Stomach (tissue), 9 donors: ENCODE results near the gene BCAS1. TPM values are rescaled to one million over a fixed set of nuclear protein-coding genes. Genes with fewer than 3 reads are reported as not detected.

Source experiments
- DNase-seq, 2 donors: peaks; one replicate each; pipeline versions ENCODE4 v3.0.0 to v3.0.0-alpha.2; 2013 to 2019
- H3K27ac ChIP-seq, 5 donors: fragments of 200-600 bp in 4 of 5; sonication (generic) in 4 of 5; one replicate each; pipeline ENCODE4 v1.5.1; 2013 to 2019; ENCODE audit warnings: mild to moderate bottlenecking in 1 of 5, moderate library complexity in 1 of 5
- H3K27me3 ChIP-seq, 3 donors: fragments of 200-600 bp; sonication (generic); one replicate each; pipeline ENCODE4 v1.5.1; 2017 to 2019; ENCODE audit warnings: mixed run types in 1 of 3
- H3K36me3 ChIP-seq, 4 donors: fragments of 200-600 bp; sonication (generic); 1 replicate in 3 of 4; 2 replicates in 1 of 4; pipeline ENCODE4 v1.5.1; 2016 to 2019
- H3K4me1 ChIP-seq, 4 donors: fragments of 200-600 bp; sonication (generic); one replicate each; pipeline ENCODE4 v1.5.1; 2016 to 2019
- H3K4me3 ChIP-seq, 4 donors: fragments of 200-600 bp; sonication (generic) in 3 of 4; one replicate each; pipeline ENCODE4 v1.5.1; 2016 to 2019; ENCODE audit warnings: mild to moderate bottlenecking in 1 of 4
- H3K9me3 ChIP-seq, 4 donors: fragments of 200-600 bp; sonication (generic); one replicate each; pipeline ENCODE4 v1.5.1; 2016 to 2019
- EP300 ChIP-seq: sonication (generic); formaldehyde crosslinking; IDR thresholded peaks from one replicate; pipeline ENCODE4 v1.6.1; 2017; ENCODE audit warnings: antibody characterized with exemption
- POLR2A ChIP-seq, 4 donors: fragments of 450-650 bp; IDR thresholded peaks; one replicate each; pipeline ENCODE4 v1.6.1; 2016; ENCODE audit warnings: antibody characterized with exemption in 4 of 4, control low read depth in 2 of 4, mild to moderate bottlenecking in 1 of 4, moderate library complexity in 1 of 4
- POLR2AphosphoS5 ChIP-seq, 3 donors: sonication (generic); formaldehyde crosslinking; IDR thresholded peaks; one replicate each; pipeline ENCODE4 v1.6.1; 2016; ENCODE audit warnings: antibody characterized with exemption in 3 of 3
- WGBS, 5 donors: extraction: QIAGEN DNeasy Blood & Tissue Kit in 3 of 5; methylation state at CpG; one replicate each; pipeline versions ENCODE4 v1.1.5 to v1.1.7; 2013 to 2018; 5-methylcytosine and 5-hydroxymethylcytosine counted together
- intact Hi-C: fragments of 100-400 bp; cut with DNase I; formaldehyde crosslinking; loops from one replicate; pipeline ENCODE4 v1.15.1; 2023; ENCODE audit warnings: low total_unique reads
- polyA plus RNA-seq, 3 donors: library from polyadenylated mRNA; stranded (reverse); fragments of 200-250 nt; gene quantifications; one replicate each; pipeline ENCODE4 v1.2.3, GENCODE V29; 2013
- total RNA-seq, 5 donors: library from RNA; depleted of rRNA; stranded (reverse); fragments of >200 nt; gene quantifications; one replicate each; pipeline versions ENCODE4 v1.1.0 to v1.2.3, GENCODE V29; 2014 to 2016
- TF ChIP-seq, protein P1 (sequence below), 7 experiments: fragments of 450-650 bp in 4 of 7; fragments of 200-600 bp in 3 of 7; sonication (generic) in 3 of 7; IDR thresholded peaks; one replicate each; pipeline ENCODE4 v1.5.1; 2016 to 2019; ENCODE audit warnings: antibody characterized with exemption in 7 of 7, control low read depth in 2 of 7, mild to moderate bottlenecking in 1 of 7
- donor health status: healthy with polysubstance abuse.
- donor health status: Bipolar disorder and iron deficiency.
- donor health status: healthy.

The BCAS1 gene
- total and polyA plus RNA-seq, 8 donors = 6.3 to 145 (median 84.6) TPM

DNA sequence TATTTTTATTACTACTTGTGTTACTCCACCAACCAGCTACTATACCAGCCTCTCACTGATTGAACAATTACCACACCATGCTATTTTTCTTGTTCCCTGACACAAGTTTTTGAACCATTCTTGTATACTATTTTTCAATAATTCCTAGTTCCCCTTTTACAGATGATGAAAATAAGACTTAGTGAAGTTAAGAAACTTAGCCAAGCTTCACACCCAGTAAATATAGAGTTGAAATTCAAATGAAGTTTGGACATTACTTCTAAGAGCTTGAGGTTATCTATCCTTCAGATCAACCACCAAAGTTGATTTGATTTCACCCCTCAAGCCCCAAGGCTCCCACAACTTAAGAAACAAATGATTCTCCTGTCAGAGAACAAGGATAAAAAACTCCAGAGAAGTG lies 13.1 kb upstream of the BCAS1 start:
- Histone ChIP-seq H3K9me3 (no peaks in the 10 kb centered on the region), H3K27ac (no peak overlapping the region), H3K27me3 (no peaks in the 10 kb centered on the region), H3K4me1 (peaks cover 12 to 37% (median 18%) of the 10 kb centered on the region in 4 donors), H3K36me3 (no peaks in the 10 kb centered on the region), H3K4me3 (no peak overlapping the region)
- TF ChIP-seq POLR2AphosphoS5 (IDR thresholded peaks at IDR 0.05) (no peak), POLR2A (IDR thresholded peaks at IDR 0.05) (no peak), EP300 (no peak)
- TF ChIP-seq, protein P1, sequence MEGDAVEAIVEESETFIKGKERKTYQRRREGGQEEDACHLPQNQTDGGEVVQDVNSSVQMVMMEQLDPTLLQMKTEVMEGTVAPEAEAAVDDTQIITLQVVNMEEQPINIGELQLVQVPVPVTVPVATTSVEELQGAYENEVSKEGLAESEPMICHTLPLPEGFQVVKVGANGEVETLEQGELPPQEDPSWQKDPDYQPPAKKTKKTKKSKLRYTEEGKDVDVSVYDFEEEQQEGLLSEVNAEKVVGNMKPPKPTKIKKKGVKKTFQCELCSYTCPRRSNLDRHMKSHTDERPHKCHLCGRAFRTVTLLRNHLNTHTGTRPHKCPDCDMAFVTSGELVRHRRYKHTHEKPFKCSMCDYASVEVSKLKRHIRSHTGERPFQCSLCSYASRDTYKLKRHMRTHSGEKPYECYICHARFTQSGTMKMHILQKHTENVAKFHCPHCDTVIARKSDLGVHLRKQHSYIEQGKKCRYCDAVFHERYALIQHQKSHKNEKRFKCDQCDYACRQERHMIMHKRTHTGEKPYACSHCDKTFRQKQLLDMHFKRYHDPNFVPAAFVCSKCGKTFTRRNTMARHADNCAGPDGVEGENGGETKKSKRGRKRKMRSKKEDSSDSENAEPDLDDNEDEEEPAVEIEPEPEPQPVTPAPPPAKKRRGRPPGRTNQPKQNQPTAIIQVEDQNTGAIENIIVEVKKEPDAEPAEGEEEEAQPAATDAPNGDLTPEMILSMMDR (IDR thresholded peaks at IDR 0.05) = no peak
- intact Hi-C loops = no loop called here
- DNase-seq = no peak

DNA sequence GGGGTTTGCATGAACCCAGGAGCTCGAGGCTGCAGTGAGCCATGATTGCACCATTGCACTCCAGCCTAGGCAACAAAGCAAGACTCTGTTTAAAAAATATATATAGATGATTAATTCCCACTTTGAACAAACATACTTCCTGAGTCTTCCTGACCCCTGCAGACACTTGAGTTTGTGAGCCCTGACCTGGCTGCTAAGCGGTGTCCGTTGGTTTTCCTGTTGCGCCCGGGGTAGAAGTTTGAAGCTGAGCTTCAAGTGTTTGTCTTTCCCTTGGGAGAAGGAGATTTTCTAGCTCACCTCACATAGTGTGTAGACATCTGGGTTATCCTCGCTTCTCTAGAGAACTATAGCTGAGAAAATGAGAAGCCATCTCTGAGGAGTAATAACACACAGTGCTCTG lies 11.7 kb upstream of the BCAS1 start:
- Histone ChIP-seq H3K27ac (no peak overlapping the region), H3K4me1 (peaks cover 12 to 34% (median 18%) of the 10 kb centered on the region in 4 donors), H3K36me3 (no peaks in the 10 kb centered on the region), H3K27me3 (no peaks in the 10 kb centered on the region), H3K9me3 (no peaks in the 10 kb centered on the region), H3K4me3 (no peak overlapping the region)
- WGBS, 5 donors = 62 to 70% (median 65%) methylated on average over 6 of the region's 6 CpGs
- intact Hi-C loops = no loop called here
- TF ChIP-seq EP300 = no peak
- no peak for TF ChIP-seq POLR2AphosphoS5 (IDR thresholded peaks at IDR 0.05)
- TF ChIP-seq POLR2A (IDR thresholded peaks at IDR 0.05) = no peak
- DNase-seq = no peak

DNA sequence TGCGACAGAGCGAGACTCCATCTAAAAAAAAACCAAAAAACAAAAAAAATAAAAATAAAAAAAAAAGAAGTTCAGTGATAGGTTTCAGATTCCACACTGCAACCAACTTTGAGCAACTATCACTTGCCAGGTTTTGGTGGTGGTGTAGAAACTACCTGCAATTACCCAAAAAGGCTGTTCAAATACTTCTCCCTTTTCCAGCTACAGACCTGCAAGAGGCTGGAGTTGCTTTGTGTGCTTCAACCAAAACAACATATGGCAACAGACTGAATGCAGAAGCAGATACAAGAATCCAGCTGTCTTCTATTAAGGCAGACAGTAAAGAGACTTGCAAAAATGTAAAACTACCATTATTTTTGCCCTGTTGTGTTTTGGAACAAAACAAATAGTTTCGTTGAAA lies 9.3 kb upstream of the BCAS1 start:
- H3K4me1 ChIP-seq = peaks cover 0 to 9% (median 2%) of the 10 kb centered on the region in 4 donors
- intact Hi-C loops = no loop called here
- WGBS, 5 donors = 62 to 80% (median 63%) methylated on average over 3 of the region's 3 CpGs
- H3K4me3 ChIP-seq = no peak overlapping the region
- no peaks in the 10 kb centered on the region for H3K9me3 ChIP-seq
- H3K27ac ChIP-seq = no peak overlapping the region
- no peaks in the 10 kb centered on the region for H3K36me3 ChIP-seq
- no peak for DNase-seq
- TF ChIP-seq, protein P1 (IDR thresholded peaks at IDR 0.05) = no peak
- TF ChIP-seq POLR2A (IDR thresholded peaks at IDR 0.05) (no peak), EP300 (no peak), POLR2AphosphoS5 (IDR thresholded peaks at IDR 0.05) (no peak)
- H3K27me3 ChIP-seq = no peaks in the 10 kb centered on the region

DNA sequence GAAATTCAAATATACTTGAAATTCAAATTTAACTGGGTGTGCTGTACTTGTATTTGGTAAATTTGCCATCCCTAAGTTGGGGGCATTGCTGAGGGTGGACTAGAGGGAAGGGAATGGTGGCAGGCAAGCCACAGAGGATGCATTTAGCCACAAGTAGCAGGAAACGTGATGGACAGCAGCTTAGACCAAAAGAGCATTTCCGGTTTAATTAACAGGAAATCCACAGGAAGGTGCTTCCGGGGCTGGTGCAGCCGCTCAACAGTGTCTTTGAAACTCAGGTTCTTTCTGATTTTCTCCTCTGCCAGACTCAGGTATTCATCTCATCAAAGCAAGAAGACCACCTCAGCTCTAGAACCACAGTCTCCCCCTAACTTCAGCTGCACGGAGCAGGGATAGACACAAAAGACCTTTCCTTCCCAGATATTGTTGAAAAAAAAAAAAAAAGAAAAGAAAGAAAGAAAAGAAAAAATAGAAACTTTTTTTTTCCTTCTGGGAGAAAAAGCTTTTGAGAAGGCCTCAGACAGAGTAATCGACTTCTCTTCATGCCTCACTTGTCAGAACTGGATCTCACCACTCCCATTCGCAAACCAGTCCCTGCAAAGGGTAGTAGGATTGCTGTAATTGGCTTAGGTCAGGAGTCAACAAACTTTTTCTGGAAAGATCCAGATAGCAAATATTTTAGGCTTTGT lies 8.0 kb upstream of the BCAS1 start:
- TF ChIP-seq POLR2AphosphoS5 (IDR thresholded peaks at IDR 0.05) (no peak), POLR2A (IDR thresholded peaks at IDR 0.05) (no peak), EP300 (no peak)
- TF ChIP-seq, protein P1 (IDR thresholded peaks at IDR 0.05) = no peak

DNA sequence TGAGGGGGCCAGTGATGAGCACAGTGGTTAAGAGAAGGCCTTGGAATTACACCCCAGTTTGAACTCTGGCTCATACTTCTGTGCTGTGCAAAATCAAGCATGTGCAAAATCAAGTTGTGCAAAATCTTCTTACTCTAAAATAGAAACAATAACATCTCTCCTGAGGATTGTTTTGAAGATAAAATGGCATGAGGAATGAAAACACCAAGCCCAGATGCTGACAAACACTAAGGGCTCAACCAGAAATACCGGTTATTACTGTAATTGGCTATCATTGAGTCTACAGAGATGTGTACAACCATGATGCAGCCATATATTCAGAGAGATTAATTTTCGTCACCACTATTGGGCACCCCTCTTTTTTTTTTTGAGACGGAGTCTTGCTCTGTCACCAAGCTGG lies 5.9 kb upstream of the BCAS1 start:
- Histone ChIP-seq H3K9me3 (no peaks in the 10 kb centered on the region), H3K27me3 (no peaks in the 10 kb centered on the region), H3K4me1 (peaks cover 0 to 3% (median 0%) of the 10 kb centered on the region in 4 donors), H3K36me3 (no peaks in the 10 kb centered on the region), H3K27ac (no peak overlapping the region), H3K4me3 (no peak overlapping the region)
- intact Hi-C loops = no loop called here
- TF ChIP-seq POLR2AphosphoS5 (IDR thresholded peaks at IDR 0.05) (no peak), EP300 (no peak), POLR2A (IDR thresholded peaks at IDR 0.05) (no peak)
- TF ChIP-seq, protein P1 (IDR thresholded peaks at IDR 0.05) = no peak
- no peak for DNase-seq
- WGBS, 5 donors = 50 to 76% (median 70%) methylated on average over 3 of the region's 3 CpGs

More for the DNA sequence above, 8.0 kb upstream of the BCAS1 start:
- Histone ChIP-seq H3K36me3 (no peaks in the 10 kb centered on the region), H3K27me3 (no peaks in the 10 kb centered on the region), H3K27ac (no peak overlapping the region), H3K4me3 (no peak overlapping the region), H3K9me3 (no peaks in the 10 kb centered on the region), H3K4me1 (peaks cover 0 to 3% (median 0%) of the 10 kb centered on the region in 4 donors)
- no peak for DNase-seq
- intact Hi-C loops = no loop called here
- 61 to 77% (median 75%) methylated on average over 7 of the region's 7 CpGs for WGBS, 5 donors
